Urinary bladder (tissue), 4 donors: Measurements from ENCODE around the gene CYP4F22. TPM values are rescaled to one million over a fixed set of nuclear protein-coding genes. Genes with fewer than 3 reads are reported as not detected.
"Not testable (repeated sequence)": the region's sequence is repeated elsewhere in the genome, so short reads cannot be mapped to it uniquely, and the experiment has no call there.

Experiments used
- DNase-seq: peaks from one replicate; pipeline ENCODE4 v3.0.0-alpha.2; 2015; ENCODE audit errors: extremely low spot score
- H3K27ac ChIP-seq: one replicate; pipeline ENCODE4 v1.5.1; 2013; ENCODE audit warnings: low read depth, mild to moderate bottlenecking, moderate library complexity
- H3K36me3 ChIP-seq: one replicate; pipeline ENCODE4 v1.6.1; 2013; ENCODE audit warnings: mild to moderate bottlenecking, moderate library complexity; ENCODE audit not compliant: insufficient read depth
- H3K4me1 ChIP-seq: one replicate; pipeline ENCODE4 v1.6.1; 2013; ENCODE audit warnings: mild to moderate bottlenecking, moderate library complexity; ENCODE audit not compliant: insufficient read depth
- H3K4me3 ChIP-seq: one replicate; pipeline ENCODE4 v1.5.1; 2013; ENCODE audit warnings: low read depth, low read length
- WGBS: extraction: QIAGEN DNeasy Blood & Tissue Kit; methylation state at CpG from one replicate; pipeline ENCODE4 v1.1.7; 2013; 5-methylcytosine and 5-hydroxymethylcytosine counted together
- polyA plus RNA-seq: library from polyadenylated mRNA; stranded (reverse); fragments of 200-250 nt; gene quantifications from one replicate; pipeline ENCODE4 v1.2.3, GENCODE V29; 2013
- total RNA-seq: library from RNA; depleted of rRNA; stranded (reverse); fragments of >200 nt; gene quantifications from one replicate; pipeline ENCODE4 v1.2.3, GENCODE V29; 2014
- donor health status: healthy with polysubstance abuse.
- donor health status: healthy.

CYP4F22 gene
- total and polyA plus RNA-seq, 2 donors, result 2.4 to 2.6 TPM

DNA sequence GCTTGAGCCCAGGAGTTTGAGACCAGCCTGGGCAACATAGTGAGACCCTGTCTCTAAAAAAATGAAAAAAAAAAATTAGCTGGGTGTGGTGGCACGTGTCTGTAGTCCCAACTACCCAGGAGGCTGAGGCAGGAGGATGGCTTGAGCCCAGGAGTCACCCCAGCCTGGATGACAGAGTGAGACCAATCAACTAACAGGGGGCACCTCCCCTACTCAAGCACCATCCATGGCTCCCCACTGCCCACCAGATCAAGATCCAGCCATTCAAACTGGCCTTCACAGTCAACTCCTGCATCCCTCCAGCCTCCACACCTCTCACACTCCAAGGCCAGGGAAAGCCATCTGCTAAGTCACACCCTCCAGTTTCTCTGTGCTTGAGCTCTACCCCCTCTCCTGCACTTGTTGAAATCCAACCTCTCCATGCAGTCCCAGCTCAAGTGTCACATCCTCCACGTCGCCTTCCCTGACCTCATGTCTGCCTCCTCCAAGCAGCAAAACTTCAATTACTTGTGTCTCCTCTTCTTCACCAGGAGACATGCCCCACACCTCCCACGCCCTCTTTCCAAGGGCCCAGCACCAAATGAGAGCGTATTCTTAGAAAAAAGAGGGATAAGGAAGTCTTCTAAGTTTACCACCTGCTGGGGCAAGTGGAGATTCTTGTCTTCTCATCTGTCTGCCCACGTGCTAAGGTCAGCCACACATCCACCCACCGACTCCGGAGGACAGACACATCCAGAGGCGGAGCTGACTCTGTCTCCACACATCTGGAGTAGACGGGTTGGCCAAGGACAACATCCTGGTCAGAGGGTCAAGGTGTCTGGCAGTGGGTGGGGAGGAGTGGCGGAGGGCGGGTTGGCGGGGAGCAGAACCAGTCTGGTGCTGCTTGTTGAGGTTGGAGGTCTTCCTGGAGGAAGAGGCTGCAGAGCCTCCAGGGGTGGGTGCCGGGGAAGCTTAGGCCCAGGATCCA, 974 bp upstream of the CYP4F22 start:
- no peak overlapping the region for H3K4me3 ChIP-seq
- H3K4me1 ChIP-seq, result no peaks in the 10 kb centered on the region
- no peak for DNase-seq
- no peaks in the 10 kb centered on the region for H3K36me3 ChIP-seq
- WGBS, result 60% methylated on average over 14 of the region's 14 CpGs
- no peak overlapping the region for H3K27ac ChIP-seq

DNA sequence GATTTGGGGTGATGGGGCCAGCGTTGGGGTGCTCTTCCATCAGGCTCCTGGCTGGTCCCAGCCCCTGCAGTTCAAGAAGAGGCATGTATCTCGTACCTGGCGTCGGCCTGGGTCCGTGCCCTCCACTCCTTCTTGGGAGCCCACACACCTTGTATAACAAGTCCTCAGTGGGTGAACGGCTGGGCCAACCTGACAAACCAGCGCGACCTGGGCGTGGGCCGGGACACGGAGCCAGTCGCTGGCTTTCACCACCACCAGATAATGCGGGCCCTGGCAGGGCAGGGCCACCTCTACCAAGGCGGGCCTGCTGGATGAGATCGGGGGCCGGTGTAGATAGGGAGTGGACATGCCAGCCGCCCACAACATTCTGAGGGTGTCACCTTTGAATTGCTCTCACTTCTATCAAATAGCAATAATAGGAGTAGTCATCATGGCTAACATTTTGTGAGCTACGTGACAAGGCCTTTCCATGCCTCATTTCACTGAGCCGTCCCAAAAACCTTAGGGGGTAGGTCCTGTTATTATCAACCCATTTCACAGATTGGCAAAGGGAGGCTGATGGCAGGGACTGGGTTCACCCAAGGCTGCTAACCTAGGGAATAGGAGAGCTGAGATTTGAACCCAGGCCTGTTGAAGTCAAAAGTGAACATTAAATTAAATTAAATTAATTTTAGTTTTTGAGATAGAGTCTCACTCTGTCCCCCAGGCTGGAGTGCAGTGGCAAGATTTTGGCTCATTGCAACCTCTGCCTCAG, 3.5 kb downstream of the CYP4F22 start:
- H3K36me3 ChIP-seq, result no peaks in the 10 kb centered on the region
- no peak overlapping the region for H3K4me3 ChIP-seq
- H3K4me1 ChIP-seq, result no peaks in the 10 kb centered on the region
- H3K27ac ChIP-seq, result no peak overlapping the region
- 86% methylated on average over 19 of the region's 19 CpGs for WGBS
- no peak for DNase-seq

DNA sequence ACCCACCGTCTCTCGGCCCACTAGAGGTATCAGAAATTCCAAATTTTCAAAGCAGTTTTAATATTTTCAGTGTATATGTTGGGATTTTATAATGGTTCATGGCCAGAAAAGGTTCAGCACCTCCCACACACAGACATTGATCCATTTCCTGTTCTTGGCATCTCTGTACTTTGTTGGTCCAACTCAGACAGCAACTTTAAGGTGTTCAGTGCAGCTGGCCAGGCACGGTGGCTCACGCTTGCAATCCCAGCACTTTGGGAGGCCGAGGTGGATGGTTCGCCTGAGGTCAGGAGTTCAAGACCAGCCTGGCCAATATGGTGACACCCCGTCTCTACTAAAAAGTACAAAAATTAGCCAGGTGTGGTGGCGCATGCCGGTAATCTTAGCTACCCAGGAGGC, 6.9 kb downstream of the CYP4F22 start:
- H3K4me1 ChIP-seq, H3K36me3 ChIP-seq, DNase-seq, H3K4me3 ChIP-seq: not testable (repeated sequence)
- H3K27ac ChIP-seq, result peak overlapping the region; percentile 14
- WGBS, result 88% methylated on average over 9 of the region's 9 CpGs

DNA sequence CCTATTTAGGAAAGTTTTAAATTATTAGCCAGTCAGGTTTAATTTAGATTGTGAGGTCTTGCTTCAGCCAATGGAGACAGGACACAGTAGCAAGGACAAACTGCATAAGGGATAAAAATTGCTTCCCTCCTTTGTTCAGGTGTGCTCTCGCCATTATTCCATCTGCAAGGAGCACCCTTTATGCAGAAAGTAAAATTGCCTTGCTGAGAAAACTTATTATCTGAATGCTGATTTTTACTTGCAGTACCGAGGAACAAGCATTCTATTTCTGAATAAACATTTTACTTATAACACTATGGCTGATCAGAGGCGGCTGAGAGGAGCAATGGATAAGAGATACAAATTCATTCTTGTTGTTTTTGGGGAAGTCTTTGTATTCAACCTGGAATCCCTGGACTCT, 8.0 kb downstream of the CYP4F22 start:
- H3K4me3 ChIP-seq, result no peak overlapping the region
- DNase-seq, result no peak
- H3K27ac ChIP-seq, result no peak overlapping the region
- WGBS, result 87% methylated on average over 3 of the region's 3 CpGs
- no peaks in the 10 kb centered on the region for H3K36me3 ChIP-seq
- H3K4me1 ChIP-seq, result no peaks in the 10 kb centered on the region

DNA sequence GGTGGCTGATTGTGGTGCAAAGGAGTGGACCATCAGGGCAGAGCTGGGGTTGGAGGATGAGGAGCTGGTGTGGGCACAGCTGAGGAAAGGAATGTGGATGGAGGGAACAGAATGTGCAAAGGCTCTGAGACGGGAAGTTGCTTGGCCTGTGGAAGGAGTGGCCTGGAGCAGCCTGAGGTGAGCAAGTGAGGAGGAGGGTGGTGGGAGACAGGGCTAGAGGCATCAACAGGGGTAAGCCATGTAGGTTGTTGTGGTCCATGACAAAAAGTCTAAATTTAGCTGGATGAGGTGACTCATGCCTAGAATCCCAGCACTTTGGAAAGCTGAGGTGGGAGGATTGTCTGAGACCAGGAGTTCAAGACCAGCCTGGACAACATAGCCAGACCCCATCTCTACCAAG, 9.5 kb downstream of the CYP4F22 start:
- DNase-seq, result no peak

DNA sequence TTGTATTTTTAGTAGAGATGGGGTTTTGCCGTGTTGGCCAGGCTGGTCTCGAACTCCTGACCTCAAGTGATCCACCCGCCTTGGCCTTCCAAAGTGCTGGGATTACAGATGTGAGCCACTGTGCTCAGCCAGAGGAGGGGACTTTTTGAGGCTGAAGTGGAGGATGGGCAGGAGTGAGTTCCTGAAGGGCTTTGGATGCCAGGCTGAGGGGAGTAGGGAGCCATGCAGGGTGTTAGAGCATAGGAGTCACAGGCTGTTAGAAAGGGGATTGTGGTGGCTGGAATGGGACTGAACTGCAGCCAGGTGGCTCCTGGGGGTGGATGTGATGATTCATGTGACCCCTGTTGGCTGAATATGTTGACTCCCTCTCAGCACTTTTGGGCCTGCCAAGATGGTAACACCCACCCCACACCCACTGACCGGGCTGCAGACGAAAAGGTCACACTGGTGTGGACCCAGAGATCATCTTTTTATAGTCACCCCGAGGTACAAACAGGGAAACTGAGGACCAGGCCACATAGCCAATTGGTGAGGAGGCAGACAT, 11.2 kb downstream of the CYP4F22 start:
- H3K27ac ChIP-seq, result no peak overlapping the region
- 72% methylated on average over 6 of the region's 6 CpGs for WGBS
- no peaks in the 10 kb centered on the region for H3K36me3 ChIP-seq
- DNase-seq, result no peak
- no peak overlapping the region for H3K4me3 ChIP-seq
- H3K4me1 ChIP-seq, result no peaks in the 10 kb centered on the region

More for the DNA sequence above, 9.5 kb downstream of the CYP4F22 start:
- no peak overlapping the region for H3K27ac ChIP-seq
- H3K4me1 ChIP-seq, result no peaks in the 10 kb centered on the region
- no peaks in the 10 kb centered on the region for H3K36me3 ChIP-seq
- H3K4me3 ChIP-seq, result no peak overlapping the region
- 80% methylated on average over 1 of the region's 1 CpG for WGBS

DNA sequence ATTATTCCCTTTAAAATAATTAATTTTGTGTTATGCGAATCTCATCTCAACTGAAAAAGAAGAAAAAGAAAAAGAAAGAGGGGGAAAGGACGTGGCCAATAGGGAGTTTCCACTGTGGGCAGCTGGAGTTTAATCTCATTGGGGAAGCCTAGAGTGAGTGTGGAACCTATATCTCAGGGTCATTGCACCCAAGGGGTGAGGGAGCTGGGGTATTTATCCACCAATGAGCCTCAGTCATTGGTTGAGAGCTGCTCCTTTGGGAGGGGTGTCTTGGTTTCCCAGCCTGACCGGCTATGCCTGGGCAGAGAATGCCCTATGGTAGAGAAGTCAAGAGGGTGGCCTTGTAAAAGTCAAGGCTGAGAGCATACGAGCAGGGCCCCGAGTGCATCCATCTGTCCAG, 16.5 kb downstream of the CYP4F22 start:
- WGBS, result 69% methylated on average over 5 of the region's 5 CpGs
- Histone ChIP-seq H3K4me3 (no peak overlapping the region), H3K4me1 (no peaks in the 10 kb centered on the region), H3K36me3 (no peaks in the 10 kb centered on the region), H3K27ac (no peak overlapping the region)
- DNase-seq, result no peak

DNA sequence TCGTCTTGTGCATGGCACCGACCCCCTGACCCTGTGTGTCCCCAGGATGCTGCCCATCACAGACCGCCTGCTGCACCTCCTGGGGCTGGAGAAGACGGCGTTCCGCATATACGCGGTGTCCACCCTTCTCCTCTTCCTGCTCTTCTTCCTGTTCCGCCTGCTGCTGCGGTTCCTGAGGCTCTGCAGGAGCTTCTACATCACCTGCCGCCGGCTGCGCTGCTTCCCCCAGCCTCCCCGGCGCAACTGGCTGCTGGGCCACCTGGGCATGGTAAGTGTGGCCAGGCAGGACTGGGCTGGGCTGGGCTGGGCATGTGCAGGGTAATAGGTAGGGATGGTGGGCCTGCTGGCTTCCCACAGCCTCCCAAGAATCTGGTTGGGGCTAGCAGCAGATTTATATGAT, 17.0 kb downstream of the CYP4F22 start:
- Histone ChIP-seq H3K27ac (no peak overlapping the region), H3K4me3 (no peak overlapping the region), H3K4me1 (no peaks in the 10 kb centered on the region), H3K36me3 (no peaks in the 10 kb centered on the region)
- WGBS, result 84% methylated on average over 15 of the region's 15 CpGs
- no peak for DNase-seq

DNA sequence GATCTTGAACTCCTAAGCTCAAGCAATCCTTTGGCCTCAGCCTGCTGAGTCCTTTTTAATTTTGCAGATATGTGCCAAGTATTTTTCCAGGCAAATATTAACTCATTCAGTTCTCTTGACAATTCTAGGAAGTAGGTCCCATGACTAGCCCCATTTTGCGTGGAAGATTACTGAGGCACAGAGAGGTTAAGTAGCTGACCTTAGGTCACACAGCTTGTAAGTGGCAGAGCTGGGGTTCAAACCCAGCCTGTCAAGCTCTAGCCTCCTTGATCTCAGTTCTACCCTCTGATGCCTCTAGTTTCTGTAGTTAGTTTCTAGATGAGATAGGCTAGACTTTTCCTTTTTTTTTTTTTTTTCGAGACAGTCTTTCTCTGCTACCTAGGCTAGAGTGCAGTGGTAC, 18.1 kb downstream of the CYP4F22 start:
- WGBS, result 76% methylated on average over 2 of the region's 2 CpGs
- Histone ChIP-seq H3K4me1 (no peaks in the 10 kb centered on the region), H3K4me3 (no peak overlapping the region), H3K27ac (no peak overlapping the region), H3K36me3 (no peaks in the 10 kb centered on the region)
- DNase-seq, result no peak

DNA sequence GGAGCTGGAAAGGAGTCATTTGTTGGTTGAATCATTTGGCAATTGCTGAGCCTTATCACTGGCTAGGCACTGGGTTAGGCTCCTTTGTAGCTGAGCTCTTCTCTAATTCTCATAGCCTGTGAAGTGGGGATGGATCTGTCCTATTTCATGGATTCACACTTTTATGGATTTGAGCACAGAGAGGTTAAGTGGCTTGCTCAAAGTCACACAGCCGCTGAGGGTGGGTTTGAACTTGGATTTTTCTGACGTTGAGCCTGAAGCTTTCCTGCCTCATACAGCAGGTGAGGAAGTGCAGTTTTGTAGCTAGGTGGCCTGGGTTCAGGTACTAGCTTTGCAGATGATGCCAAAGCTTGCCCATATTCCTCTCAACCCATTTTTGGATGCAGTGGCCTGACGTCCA, 19.4 kb downstream of the CYP4F22 start:
- H3K4me1 ChIP-seq, result no peaks in the 10 kb centered on the region
- H3K4me3 ChIP-seq, result no peak overlapping the region
- DNase-seq, result no peak
- no peaks in the 10 kb centered on the region for H3K36me3 ChIP-seq
- WGBS, result 59% methylated on average over 3 of the region's 3 CpGs
- H3K27ac ChIP-seq, result no peak overlapping the region

DNA sequence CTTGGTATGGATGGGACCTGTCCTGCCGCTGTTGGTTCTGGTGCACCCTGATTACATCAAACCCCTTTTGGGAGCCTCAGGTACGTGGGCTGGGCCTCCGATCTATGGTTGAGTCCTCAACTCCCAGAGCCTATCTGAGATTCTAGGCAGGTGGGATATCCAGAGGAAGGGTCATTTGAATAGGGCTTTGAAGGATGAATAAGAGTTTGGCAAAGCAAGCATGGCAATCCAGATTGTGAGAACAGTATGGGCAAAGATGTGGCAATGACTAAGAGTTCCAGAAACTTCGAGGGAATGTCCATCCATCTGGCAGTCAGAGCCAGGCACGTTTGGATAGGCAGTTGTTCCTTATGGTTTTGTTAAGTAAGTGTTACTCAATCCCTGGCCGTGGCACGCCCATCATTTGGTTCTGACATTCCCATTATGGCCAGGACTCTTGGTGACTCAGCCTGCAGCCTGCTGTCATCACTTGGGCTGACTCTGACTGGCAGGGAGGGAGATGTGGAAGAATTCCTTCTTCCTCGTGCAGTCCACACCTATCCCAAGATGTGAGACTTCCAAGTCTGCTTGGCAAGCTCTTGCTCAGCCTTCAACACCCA, 21.5 kb downstream of the CYP4F22 start:
- H3K36me3 ChIP-seq, result no peaks in the 10 kb centered on the region
- H3K4me3 ChIP-seq, result no peak overlapping the region
- 61% methylated on average over 8 of the region's 8 CpGs for WGBS
- no peak for DNase-seq
- no peak overlapping the region for H3K27ac ChIP-seq
- H3K4me1 ChIP-seq, result no peaks in the 10 kb centered on the region

DNA sequence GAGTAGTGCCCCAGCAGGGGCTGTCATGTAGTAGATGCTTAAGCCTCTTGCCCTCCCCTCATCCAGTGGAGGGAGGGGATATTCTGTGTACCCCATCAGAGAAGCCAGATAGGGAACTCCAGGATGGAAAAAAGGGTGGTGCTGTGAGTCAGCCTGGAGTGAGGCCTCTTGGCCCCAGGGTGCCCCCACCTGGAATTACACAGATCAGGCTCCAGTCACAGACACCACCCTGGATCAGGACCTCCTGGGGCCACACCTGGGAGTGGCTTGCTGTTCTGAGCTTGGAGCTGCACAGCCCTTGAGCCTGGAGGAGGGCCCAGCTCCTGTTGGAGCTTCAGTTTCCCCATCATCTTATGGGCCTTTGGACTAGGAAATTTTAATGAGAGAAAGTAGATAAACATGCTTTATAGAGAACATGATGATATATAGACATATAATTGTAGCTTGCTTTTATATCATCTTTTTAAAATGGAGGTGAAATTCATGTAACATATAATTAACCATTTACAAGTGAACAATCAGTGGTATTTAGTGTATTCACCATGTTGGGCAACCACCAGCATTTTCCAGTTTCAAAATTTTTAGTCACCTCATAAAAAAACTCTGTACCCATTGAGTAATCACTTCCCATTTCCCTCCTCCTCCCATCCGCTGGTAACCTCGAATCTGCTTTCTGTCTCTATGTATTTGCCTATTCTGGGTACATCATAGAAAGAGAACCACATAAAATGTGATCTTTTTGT, 24.6 kb downstream of the CYP4F22 start:
- no peak for DNase-seq
- Histone ChIP-seq H3K4me3 (no peak overlapping the region), H3K27ac (no peak overlapping the region), H3K36me3 (no peaks in the 10 kb centered on the region), H3K4me1 (no peaks in the 10 kb centered on the region)
- WGBS, result 43% methylated on average over 2 of the region's 2 CpGs

DNA sequence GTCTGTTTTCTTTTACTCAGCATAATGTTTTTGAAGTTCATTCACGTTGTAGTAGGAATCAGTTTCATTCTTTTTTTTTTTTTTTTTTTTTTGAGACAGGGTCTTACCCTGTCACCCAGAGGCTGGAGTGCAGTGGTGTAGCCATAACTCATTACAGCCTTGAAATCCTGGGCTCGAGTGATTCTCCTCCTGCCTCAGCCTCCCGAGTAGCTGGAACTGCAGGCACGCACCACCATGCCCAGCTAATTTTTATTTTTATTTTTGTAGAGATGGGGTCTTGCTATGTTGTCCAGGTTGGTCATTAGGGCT, 25.2 kb downstream of the CYP4F22 start:
- H3K4me1 ChIP-seq, H3K4me3 ChIP-seq, H3K27ac ChIP-seq, DNase-seq, H3K36me3 ChIP-seq: not testable (repeated sequence)
- WGBS, result 63% methylated on average over 4 of the region's 4 CpGs
